Cortex of kidney (tissue), 1 donor: ENCODE data around the gene NIPA2.
"Not testable (repeated sequence)": the region's sequence is repeated elsewhere in the genome, so short reads cannot be mapped to it uniquely, and the experiment has no call there.

Experiments used
- DNase-seq: peaks from one replicate; lab custom pipeline; 2025; lab: John Stamatoyannopoulos, UW

NIPA2 gene

GRCh38 chr15:22838292-22839042 lies at the start of gene NIPA2:
NIPA2 (plus strand) TSS chr15:22838666; CDS start chr15:22851732, 13,066 bp downstream.
- peak; percentile 98 for DNase-seq

- DNase-seq: no peak
These were observed 44.4 kb upstream of the NIPA2 start for GRCh38 chr15:22794063-22794462.

- no peak for DNase-seq
These were observed 43.8 kb upstream of the NIPA2 start for GRCh38 chr15:22794621-22795167.

- DNase-seq: no peak
These were observed 43.0 kb upstream of the NIPA2 start for GRCh38 chr15:22795206-22796063.

GRCh38 chr15:22796079-22796478 lies 42.4 kb upstream of the NIPA2 start:
- no peak for DNase-seq

GRCh38 chr15:22799902-22800301 lies 38.6 kb upstream of the NIPA2 start:
- no peak for DNase-seq

GRCh38 chr15:22803006-22803405 lies 35.5 kb upstream of the NIPA2 start:
- not testable (repeated sequence) for DNase-seq

GRCh38 chr15:22806156-22806555 lies 32.3 kb upstream of the NIPA2 start:
- no peak for DNase-seq

GRCh38 chr15:22806664-22807063 lies 31.8 kb upstream of the NIPA2 start:
- DNase-seq: no peak

- not testable (repeated sequence) for DNase-seq
These were observed 30.6 kb upstream of the NIPA2 start for GRCh38 chr15:22807831-22808230.

- DNase-seq: no peak
These were observed 30.2 kb upstream of the NIPA2 start for GRCh38 chr15:22808240-22808639.

- DNase-seq: no peak
These were observed 29.6 kb upstream of the NIPA2 start for GRCh38 chr15:22808761-22809280.

GRCh38 chr15:22810033-22810852 lies 28.2 kb upstream of the NIPA2 start:
- DNase-seq: no peak

- no peak for DNase-seq
These were observed 27.6 kb upstream of the NIPA2 start for GRCh38 chr15:22810853-22811338.

- no peak for DNase-seq
These were observed 26.8 kb upstream of the NIPA2 start for GRCh38 chr15:22811640-22812039.

- no peak for DNase-seq
These were observed 24.6 kb upstream of the NIPA2 start for GRCh38 chr15:22813844-22814243.

- DNase-seq: no peak
These were observed 22.7 kb upstream of the NIPA2 start for GRCh38 chr15:22815766-22816165.

GRCh38 chr15:22819651-22820050 lies 18.8 kb upstream of the NIPA2 start:
- no peak for DNase-seq

GRCh38 chr15:22823495-22824128 lies 14.9 kb upstream of the NIPA2 start:
- no peak for DNase-seq

- no peak for DNase-seq
These were observed 11.3 kb upstream of the NIPA2 start for GRCh38 chr15:22827125-22827524.

GRCh38 chr15:22831473-22831872 lies 7.0 kb upstream of the NIPA2 start:
- DNase-seq: no peak
